B cell (primary cell): ENCODE measurements around the gene RPA1.

Source experiments
- CTCF ChIP-seq: fragments of 200-600 bp; IDR thresholded peaks from one replicate; pipeline ENCODE4 v1.8.0; 2022; ENCODE audit warnings: antibody characterized with exemption, mild to moderate bottlenecking
- EZH2 ChIP-seq: IDR thresholded peaks from 2 replicates; pipeline ENCODE4 v1.6.1; 2012; ENCODE audit warnings: borderline replicate concordance, low read depth, mild to moderate bottlenecking, moderate library complexity, low read length; ENCODE audit not compliant: insufficient read depth, poor library complexity, severe bottlenecking

DNA sequence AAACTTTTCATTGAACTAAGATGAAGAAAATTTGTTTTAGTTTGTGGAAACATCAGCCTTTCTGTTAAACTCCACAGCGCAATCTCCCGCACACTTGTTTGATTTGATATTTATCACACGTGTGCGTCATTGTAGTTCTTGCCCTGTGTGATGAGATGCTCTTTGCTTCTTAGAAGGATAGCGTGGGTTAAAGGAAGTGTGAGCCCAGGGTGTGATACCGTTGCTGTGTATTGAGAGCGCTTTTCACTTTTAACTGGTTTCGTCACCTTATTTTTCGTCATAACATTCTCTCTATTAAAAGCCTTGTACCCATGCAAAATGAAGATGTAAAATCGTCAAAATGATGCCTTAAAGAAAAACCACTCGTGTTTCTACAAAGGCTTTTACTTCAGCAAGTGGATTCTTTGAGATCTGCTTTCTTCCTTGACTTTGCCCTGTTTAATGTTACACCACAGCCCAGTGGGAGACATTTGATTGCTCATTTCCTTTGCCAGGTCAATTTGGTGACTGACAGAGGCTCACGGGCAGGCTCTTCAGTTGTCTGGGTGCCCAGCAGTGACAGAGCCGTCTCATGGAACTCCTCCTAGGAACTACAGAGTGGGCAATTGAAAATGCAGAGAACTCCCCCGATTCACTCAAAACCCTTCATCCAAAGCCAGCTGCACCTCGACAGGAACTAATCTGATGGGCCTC lies 61.1 kb downstream of the RPA1 start:
- no peak for TF ChIP-seq CTCF
- TF ChIP-seq EZH2: no peak
